ACC112 (cell line): ENCODE results near the gene POR.

Source experiments
- H2AFZ ChIP-seq: fragments of 200-600 bp; sonication (generic); one replicate; pipeline ENCODE4 v1.6.0; 2017; ENCODE audit warnings: antibody characterized with exemption, low read length; ENCODE audit not compliant: unreplicated experiment
- H3K27ac ChIP-seq: fragments of 200-600 bp; sonication (generic); 2 replicates; pipeline ENCODE4 v1.5.1; 2014; ENCODE audit warnings: low read depth, mild to moderate bottlenecking, antibody characterized with exemption, low read length, moderate library complexity
- H3K27me3 ChIP-seq: fragments of 200-600 bp; sonication (generic); 2 replicates; pipeline ENCODE4 v1.6.1; 2014; ENCODE audit warnings: mild to moderate bottlenecking, antibody characterized with exemption, low read length, moderate library complexity, mixed read lengths; ENCODE audit not compliant: insufficient read depth
- H3K36me3 ChIP-seq: fragments of 200-600 bp; sonication (generic); 2 replicates; pipeline ENCODE4 v1.6.1; 2016; ENCODE audit warnings: mild to moderate bottlenecking, antibody characterized with exemption, low read length, moderate library complexity, mixed read lengths; ENCODE audit not compliant: insufficient read depth
- H3K4me1 ChIP-seq: fragments of 200-600 bp; sonication (generic); one replicate; pipeline ENCODE4 v1.6.1; 2016; ENCODE audit warnings: low read length, mixed read lengths; ENCODE audit not compliant: insufficient read depth, unreplicated experiment, control insufficient read depth
- H3K4me3 ChIP-seq: fragments of 200-600 bp; sonication (generic); 2 replicates; pipeline ENCODE4 v1.5.1; 2014; ENCODE audit warnings: mild to moderate bottlenecking, low read depth, low read length
- H3K79me2 ChIP-seq: fragments of 200-600 bp; sonication (generic); one replicate; pipeline ENCODE4 v1.6.0; 2016; ENCODE audit warnings: low read length; ENCODE audit not compliant: control insufficient read depth, unreplicated experiment, insufficient read depth

POR gene

DNA sequence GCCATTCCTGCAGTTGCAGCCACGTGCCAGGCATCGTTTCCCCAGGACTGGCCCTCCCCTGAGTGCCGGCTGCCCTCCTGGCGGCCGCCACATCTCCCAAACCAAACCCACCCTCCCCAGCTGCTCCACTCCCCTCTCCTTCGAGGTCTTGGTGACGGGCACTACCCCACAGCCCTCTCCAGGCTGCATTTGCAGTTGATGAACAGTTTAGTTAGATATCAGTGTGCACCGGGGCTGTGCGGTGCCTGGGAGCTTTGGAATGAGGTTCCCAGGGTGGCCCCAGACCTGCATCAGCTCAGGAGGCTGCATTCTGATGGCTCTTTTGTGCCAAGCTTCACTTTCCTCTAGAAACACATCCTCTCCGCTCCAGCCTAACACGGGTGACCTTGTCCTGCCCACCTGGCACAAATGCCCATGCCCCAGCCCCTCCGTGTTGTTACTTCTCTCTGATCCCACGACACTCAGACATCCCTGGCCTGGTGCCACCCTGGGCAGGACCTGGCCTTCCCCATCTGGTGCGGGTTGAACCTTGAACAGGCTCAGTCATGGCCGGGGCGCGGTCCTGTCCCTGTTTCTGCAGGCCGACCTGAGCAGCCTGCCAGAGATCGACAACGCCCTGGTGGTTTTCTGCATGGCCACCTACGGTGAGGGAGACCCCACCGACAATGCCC, 64.9 kb downstream of the POR start:
- H3K4me3 ChIP-seq: no peak overlapping the region
- 0 out of 2 replicates have a peak, but pooled peaks cover 2% of the 10 kb centered on the region for H3K36me3 ChIP-seq
- H3K27me3 ChIP-seq: no peaks in the 10 kb centered on the region
- H3K4me1 ChIP-seq: no peaks in the 10 kb centered on the region
- no peak overlapping the region for H3K27ac ChIP-seq
- H2AFZ ChIP-seq: no peak overlapping the region
- H3K79me2 ChIP-seq: no peaks in the 10 kb centered on the region

DNA sequence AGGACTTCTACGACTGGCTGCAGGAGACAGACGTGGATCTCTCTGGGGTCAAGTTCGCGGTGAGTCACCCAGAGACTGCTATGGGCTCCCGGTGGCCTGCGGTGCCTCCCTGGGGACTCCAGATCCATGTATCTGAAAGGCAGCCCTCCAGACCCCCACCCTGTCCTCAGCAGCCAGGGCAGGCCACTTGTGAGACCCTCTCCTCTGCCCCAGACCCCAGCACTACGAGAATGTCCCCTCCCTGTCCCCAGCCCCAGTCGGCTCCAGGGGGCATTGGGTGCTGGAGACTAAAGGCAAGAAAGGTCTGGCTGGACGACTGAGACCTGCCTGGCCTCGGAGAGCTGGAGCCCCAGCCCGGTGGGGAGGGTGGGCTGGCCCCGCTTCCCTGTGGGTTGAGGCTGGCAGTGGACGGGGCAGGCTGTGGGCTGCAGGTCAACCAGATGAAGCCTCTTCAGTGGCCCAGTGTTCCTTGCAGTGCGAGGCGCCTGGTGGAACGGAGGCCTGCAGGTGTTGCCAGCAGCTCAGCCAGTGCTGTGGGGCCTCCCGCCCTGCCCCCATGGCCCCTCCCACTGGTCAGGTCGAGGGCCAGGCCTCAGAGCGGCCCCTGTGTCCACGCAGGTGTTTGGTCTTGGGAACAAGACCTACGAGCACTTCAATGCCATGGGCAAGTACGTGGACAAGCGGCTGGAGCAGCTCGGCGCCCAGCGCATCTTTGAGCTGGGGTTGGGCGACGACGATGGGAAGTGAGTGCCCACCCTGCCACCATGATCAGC, 65.7 kb downstream of the POR start:
- Histone ChIP-seq H3K4me1 (no peaks in the 10 kb centered on the region), H2AFZ (no peak overlapping the region), H3K27ac (no peak overlapping the region), H3K36me3 (0 out of 2 replicates have a peak, but pooled peaks cover 2% of the 10 kb centered on the region), H3K27me3 (no peaks in the 10 kb centered on the region), H3K79me2 (no peaks in the 10 kb centered on the region), H3K4me3 (no peak overlapping the region)

DNA sequence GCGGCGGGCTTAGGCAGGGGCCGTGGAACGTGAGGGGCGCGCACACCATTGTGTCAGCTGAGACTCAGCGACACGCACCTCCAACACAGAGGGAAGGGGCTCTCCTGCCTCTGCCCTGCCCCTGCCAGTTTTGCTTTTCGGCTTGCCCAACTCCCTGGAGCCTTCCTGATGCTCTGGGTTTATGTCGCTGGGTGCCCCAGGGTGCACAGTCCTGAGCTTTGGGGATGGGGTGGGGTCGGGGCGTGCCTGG, 66.2 kb downstream of the POR start:
- Histone ChIP-seq H3K36me3 (0 out of 2 replicates have a peak, but pooled peaks cover 6% of the 10 kb centered on the region), H3K79me2 (no peaks in the 10 kb centered on the region), H3K27me3 (no peaks in the 10 kb centered on the region), H3K4me1 (no peaks in the 10 kb centered on the region), H3K4me3 (no peak overlapping the region), H2AFZ (no peak overlapping the region), H3K27ac (no peak overlapping the region)

DNA sequence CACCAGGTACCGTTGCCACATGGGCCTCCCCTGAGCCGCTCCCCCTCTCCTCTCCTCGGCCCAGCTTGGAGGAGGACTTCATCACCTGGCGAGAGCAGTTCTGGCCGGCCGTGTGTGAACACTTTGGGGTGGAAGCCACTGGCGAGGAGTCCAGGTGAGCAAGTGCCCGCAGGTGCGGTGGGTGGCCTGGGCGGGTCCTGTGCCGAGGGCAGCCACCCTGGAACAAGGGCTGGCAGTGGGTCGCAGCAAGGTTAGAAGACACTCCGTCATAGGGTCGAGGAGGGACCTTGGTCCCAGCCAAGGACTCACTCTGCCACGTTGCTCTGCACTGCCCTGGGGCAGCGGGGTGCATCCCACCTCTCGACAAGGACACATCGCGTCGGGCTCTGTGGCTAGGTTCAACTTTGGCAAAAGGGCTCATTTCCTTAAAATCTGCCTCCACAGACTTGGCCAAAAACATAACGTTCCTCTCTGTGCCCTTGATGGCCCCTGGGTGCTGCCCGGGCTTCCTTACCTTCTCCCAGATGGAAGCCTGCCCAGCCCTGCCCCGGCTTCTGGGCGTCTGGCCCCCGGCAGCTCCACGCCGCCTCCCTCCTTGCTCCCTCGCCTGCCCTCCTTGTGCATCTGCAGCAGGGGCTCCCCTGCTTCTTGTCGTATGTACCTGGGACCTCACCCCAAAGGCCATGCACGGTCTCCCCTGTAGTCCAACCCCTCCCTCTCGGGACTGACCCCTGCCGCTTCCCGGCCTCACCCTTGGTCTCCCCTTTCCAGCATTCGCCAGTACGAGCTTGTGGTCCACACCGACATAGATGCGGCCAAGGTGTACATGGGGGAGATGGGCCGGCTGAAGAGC, 66.7 kb downstream of the POR start:
- H3K4me1 ChIP-seq: no peaks in the 10 kb centered on the region
- H3K36me3 ChIP-seq: 0 out of 2 replicates have a peak, but pooled peaks cover 6% of the 10 kb centered on the region

DNA sequence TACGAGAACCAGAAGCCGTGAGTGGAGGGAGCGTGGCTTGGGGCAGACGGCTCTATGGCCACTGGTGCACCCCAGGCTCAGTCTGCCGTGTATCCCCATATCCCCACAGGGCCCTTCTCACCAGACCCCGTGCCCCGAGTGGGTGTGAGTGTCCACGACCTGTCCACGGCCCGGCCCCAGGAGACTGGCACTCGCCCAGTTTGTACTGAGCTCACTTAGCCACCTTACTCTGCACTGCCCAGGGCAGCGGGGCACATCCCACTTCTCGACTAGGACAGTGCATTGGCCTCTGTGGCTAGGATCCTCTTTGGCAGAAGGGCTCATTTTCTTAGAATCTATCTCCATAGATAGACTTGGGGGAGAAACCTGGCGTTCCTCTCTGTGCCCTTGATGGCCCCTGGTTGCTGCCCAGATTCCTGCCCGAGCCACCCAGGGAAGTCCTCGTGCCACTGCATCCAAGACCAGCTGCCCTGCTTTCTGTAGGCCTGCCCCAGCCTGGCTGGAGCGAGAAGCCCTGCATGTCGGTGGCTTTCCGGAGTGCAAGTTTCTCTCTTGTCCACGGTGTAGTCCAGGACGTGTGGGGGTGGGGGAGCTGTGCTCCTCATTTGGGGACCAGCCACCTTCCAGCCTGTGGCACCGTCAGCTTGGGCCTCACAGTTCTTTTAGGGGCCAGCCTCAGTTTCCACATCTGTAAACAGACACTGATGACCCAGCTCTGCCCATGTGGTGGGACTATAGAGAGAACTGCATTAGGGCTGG, 67.5 kb downstream of the POR start:
- Histone ChIP-seq H3K79me2 (no peaks in the 10 kb centered on the region), H2AFZ (no peak overlapping the region), H3K4me3 (no peak overlapping the region), H3K27me3 (no peaks in the 10 kb centered on the region), H3K4me1 (no peaks in the 10 kb centered on the region), H3K36me3 (0 out of 2 replicates have a peak, but pooled peaks cover 6% of the 10 kb centered on the region), H3K27ac (no peak overlapping the region)

More for the DNA sequence above, 66.7 kb downstream of the POR start:
- H3K79me2 ChIP-seq: no peaks in the 10 kb centered on the region
- H3K27me3 ChIP-seq: no peaks in the 10 kb centered on the region
- no peak overlapping the region for H2AFZ ChIP-seq
- H3K27ac ChIP-seq: no peak overlapping the region
- H3K4me3 ChIP-seq: no peak overlapping the region

DNA sequence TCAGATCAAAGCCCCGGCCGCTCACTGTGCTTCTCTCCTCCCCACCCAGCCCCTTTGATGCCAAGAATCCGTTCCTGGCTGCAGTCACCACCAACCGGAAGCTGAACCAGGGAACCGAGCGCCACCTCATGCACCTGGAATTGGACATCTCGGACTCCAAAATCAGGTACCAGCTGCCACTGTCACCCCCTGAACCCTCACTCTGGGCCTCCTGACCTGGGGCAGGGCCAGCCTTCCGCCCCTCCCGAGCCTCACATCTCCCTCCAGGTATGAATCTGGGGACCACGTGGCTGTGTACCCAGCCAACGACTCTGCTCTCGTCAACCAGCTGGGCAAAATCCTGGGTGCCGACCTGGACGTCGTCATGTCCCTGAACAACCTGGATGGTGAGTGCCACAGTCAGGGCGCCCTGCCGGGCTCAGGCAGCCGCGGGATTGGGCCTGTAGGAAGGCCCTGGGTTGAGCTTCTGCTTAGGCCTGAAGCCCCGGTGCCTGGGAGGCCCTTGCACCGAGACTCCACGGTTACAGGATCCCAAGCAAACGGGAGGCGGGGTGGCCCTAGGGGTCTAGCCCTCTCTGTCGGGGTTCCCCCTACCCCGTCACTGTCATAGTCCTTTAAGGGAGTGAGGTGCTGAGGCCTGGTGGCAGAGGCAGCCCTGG, 68.6 kb downstream of the POR start:
- H3K27me3 ChIP-seq: no peaks in the 10 kb centered on the region
- H3K36me3 ChIP-seq: 0 out of 2 replicates have a peak, but pooled peaks cover 6% of the 10 kb centered on the region
- no peak overlapping the region for H2AFZ ChIP-seq
- no peaks in the 10 kb centered on the region for H3K79me2 ChIP-seq
- H3K4me1 ChIP-seq: no peaks in the 10 kb centered on the region
- no peak overlapping the region for H3K4me3 ChIP-seq
- no peak overlapping the region for H3K27ac ChIP-seq

DNA sequence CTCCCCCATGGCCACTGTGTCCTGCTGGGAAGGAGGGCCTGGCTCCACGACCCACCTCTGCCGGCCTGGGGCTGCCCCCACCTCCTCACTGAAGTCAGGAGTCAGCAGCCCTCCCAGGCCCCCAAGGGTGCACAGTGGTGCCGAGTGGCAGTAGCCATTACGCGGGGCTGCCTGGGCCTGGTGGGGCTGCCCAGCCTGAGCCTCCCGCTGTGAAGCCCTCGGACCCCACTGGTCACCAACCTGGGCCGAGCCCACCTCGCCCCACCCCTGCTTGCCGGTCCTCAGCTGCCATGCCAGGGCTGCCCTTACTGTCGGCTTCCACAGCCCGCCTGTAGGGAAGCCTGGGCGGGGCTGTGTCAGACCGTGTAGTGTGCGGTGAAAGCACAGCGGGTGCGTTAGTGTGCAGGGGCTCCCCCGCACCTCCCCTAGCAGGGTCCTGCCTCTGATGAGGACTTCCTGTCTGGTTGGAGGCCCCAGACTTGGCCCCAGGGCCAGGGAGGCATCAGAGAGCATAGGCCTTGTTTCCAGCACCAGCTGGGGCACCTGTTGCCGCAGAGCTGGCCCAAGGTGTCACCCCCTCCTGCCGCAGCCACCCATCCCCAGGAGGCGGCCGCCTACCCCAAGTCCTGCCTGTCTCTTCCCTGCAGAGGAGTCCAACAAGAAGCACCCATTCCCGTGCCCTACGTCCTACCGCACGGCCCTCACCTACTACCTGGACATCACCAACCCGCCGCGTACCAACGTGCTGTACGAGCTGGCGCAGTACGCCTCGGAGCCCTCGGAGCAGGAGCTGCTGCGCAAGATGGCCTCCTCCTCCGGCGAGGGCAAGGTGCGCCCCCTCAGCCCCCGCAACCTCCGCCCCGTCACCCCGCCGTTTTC, 69.4 kb downstream of the POR start:
- Histone ChIP-seq H3K79me2 (no peaks in the 10 kb centered on the region), H3K27ac (no peak overlapping the region), H3K4me3 (no peak overlapping the region), H3K4me1 (no peaks in the 10 kb centered on the region), H2AFZ (no peak overlapping the region), H3K27me3 (no peaks in the 10 kb centered on the region), H3K36me3 (0 out of 2 replicates have a peak, but pooled peaks cover 6% of the 10 kb centered on the region)

DNA sequence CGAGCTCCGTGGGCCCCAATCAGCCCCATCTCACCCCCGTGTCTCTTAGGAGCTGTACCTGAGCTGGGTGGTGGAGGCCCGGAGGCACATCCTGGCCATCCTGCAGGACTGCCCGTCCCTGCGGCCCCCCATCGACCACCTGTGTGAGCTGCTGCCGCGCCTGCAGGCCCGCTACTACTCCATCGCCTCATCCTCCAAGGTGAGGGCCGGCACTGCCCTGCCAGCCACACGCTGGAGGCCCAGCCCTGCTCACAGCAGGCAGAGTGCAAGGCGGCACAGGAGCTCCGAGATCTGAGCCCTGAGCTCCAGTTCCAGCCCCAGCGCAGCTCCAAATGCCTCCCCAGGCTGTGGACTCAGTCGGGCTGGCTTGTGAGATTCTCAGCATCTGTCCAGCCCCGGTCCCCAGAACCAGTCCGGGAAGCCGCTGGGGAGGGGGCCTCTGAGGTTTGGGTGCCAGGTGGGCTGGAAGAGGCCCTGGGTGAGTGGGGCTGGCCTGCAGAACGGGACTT, 70.1 kb downstream of the POR start:
- Histone ChIP-seq H3K79me2 (no peaks in the 10 kb centered on the region), H3K27ac (no peak overlapping the region), H3K4me3 (no peak overlapping the region), H3K4me1 (no peaks in the 10 kb centered on the region), H2AFZ (no peak overlapping the region), H3K36me3 (0 out of 2 replicates have a peak, but pooled peaks cover 5% of the 10 kb centered on the region), H3K27me3 (no peaks in the 10 kb centered on the region)

DNA sequence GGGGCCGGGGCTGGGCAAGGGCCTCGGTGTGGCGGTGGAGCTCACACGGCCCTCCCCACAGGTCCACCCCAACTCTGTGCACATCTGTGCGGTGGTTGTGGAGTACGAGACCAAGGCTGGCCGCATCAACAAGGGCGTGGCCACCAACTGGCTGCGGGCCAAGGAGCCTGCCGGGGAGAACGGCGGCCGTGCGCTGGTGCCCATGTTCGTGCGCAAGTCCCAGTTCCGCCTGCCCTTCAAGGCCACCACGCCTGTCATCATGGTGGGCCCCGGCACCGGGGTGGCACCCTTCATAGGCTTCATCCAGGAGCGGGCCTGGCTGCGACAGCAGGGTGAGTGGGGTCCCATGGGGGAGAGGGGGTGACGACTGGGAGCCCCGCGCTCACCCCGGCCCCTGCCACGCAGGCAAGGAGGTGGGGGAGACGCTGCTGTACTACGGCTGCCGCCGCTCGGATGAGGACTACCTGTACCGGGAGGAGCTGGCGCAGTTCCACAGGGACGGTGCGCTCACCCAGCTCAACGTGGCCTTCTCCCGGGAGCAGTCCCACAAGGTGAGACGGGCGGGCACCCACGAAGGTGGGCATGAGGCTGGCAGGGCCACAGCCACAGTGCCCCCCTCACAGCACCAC, 70.7 kb downstream of the POR start:
- no peaks in the 10 kb centered on the region for H3K79me2 ChIP-seq
- H3K4me3 ChIP-seq: no peak overlapping the region
- H3K4me1 ChIP-seq: no peaks in the 10 kb centered on the region
- H2AFZ ChIP-seq: no peak overlapping the region
- 0 out of 2 replicates have a peak, but pooled peaks cover 3% of the 10 kb centered on the region for H3K36me3 ChIP-seq
- no peak overlapping the region for H3K27ac ChIP-seq
- no peaks in the 10 kb centered on the region for H3K27me3 ChIP-seq
